ENCODE measurements around the gene ABLIM3. TPM values are rescaled to one million over a fixed set of nuclear protein-coding genes. Genes with fewer than 3 reads are reported as not detected.

The ABLIM3 gene
- total RNA-seq, 1 experiment from 2014 or later = not detected

DNA sequence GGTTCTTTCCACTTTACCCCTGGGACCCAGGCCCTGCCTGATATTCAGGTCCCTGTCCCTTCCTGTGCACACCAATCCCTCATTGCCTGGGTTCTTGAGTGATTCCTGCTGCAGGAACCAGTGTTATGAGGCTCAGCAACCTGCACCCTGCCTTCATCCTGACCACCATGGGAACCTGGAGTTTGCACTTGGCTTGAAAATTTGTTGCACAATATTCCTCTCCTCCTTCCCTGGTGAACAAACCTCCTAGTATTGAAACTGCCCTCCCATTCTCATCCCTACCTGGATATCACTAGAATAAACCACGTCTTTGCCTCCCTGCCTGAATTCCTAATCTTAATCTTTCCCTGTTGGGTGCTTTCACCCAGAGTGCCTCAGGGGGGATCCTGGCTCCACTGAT lies 78.3 kb downstream of the ABLIM3 start:
- Histone ChIP-seq H3K9me3 (ENCODE audit: low read length) (no peaks in the 10 kb centered on the region), H3K4me2 (ENCODE audit: low read depth, low read length, poor library complexity, severe bottlenecking) (no peak overlapping the region)

DNA sequence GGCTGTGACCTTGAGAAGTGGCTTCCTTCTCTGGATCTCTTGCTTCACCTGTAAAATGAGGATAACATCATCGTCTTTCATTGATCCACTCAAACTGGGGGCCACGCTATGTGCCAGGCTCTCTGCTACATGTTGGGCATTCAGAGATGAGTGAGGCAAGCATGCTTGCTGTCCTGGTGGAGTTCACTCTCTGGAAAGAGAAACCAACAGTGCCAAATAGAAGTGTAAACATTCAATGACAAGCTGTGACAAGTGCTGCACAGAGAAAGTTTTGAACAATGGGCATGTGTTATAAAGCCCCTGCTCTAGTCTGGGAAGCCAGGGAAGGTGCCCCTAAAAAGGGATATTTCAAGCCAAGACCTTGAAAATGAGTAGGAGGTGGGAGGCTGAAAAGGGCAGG lies 79.5 kb downstream of the ABLIM3 start:
- H3K4me1 ChIP-seq (ENCODE audit: low read length) = peaks cover 12% of the 10 kb centered on the region
- H3K79me2 ChIP-seq (ENCODE audit: low read length) = no peaks in the 10 kb centered on the region
- H3K9me3 ChIP-seq (ENCODE audit: low read length) = no peaks in the 10 kb centered on the region
- H3K27me3 ChIP-seq (ENCODE audit: low read length) = no peaks in the 10 kb centered on the region
- no peak overlapping the region for H3K4me3 ChIP-seq (ENCODE audit: low read length)
- no peak overlapping the region for H3K4me2 ChIP-seq (ENCODE audit: low read depth, low read length, poor library complexity, severe bottlenecking)
- no peak for DNase-seq
- no peak overlapping the region for H3K27ac ChIP-seq (ENCODE audit: low read length)
- H4K20me1 ChIP-seq (ENCODE audit: insufficient read depth, low read depth, low read length) = no peaks in the 10 kb centered on the region
- H3K9ac ChIP-seq (ENCODE audit: low read length) = no peak overlapping the region
- no peaks in the 10 kb centered on the region for H3K9me2 ChIP-seq (replicated peaks; ENCODE audit: insufficient read depth, low read length)
- H3K36me3 ChIP-seq (ENCODE audit: insufficient read depth, low read length) = no peaks in the 10 kb centered on the region
- no peak overlapping the region for H2AFZ ChIP-seq (ENCODE audit: low read length)

More for the DNA sequence above, 78.3 kb downstream of the ABLIM3 start:
- H2AFZ ChIP-seq (ENCODE audit: low read length) = no peak overlapping the region
- no peak for DNase-seq
- H3K27ac ChIP-seq (ENCODE audit: low read length) = no peak overlapping the region
- H3K27me3 ChIP-seq (ENCODE audit: low read length) = no peaks in the 10 kb centered on the region
- H3K9me2 ChIP-seq (replicated peaks; ENCODE audit: insufficient read depth, low read length) = no peaks in the 10 kb centered on the region
- H3K36me3 ChIP-seq (ENCODE audit: insufficient read depth, low read length) = no peaks in the 10 kb centered on the region
- peaks cover 18% of the 10 kb centered on the region for H3K4me1 ChIP-seq (ENCODE audit: low read length)
- H3K4me3 ChIP-seq (ENCODE audit: low read length) = no peak overlapping the region
- H3K79me2 ChIP-seq (ENCODE audit: low read length) = no peaks in the 10 kb centered on the region
- H3K9ac ChIP-seq (ENCODE audit: low read length) = no peak overlapping the region
- H4K20me1 ChIP-seq (ENCODE audit: insufficient read depth, low read depth, low read length) = no peaks in the 10 kb centered on the region

DNA sequence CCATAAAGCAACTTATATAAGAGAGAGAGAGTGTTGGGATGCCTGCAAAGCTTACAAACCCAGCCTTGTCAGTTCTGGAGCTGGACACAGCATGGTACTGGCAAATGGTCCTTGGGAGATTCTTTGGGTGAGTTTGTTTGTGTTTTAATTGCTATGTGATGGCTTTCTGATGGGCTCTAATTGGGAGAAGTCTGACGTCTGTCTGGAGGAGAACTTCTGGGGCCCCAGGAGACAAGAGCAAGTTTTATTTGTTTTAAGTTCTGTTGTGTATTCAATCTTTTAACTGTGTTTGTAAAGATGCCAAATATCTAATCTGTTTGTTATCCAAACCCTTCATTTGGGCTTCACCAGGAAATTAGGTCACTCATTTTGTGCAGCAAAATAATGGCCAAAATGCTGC lies 80.0 kb downstream of the ABLIM3 start:
- Histone ChIP-seq H3K27me3 (ENCODE audit: low read length) (no peaks in the 10 kb centered on the region), H3K27ac (ENCODE audit: low read length) (no peak overlapping the region), H2AFZ (ENCODE audit: low read length) (no peak overlapping the region), H3K4me2 (ENCODE audit: low read depth, low read length, poor library complexity, severe bottlenecking) (no peak overlapping the region), H3K4me1 (ENCODE audit: low read length) (peaks cover 8% of the 10 kb centered on the region), H3K9ac (ENCODE audit: low read length) (no peak overlapping the region), H3K9me3 (ENCODE audit: low read length) (no peaks in the 10 kb centered on the region), H4K20me1 (ENCODE audit: insufficient read depth, low read depth, low read length) (no peaks in the 10 kb centered on the region), H3K9me2 (replicated peaks; ENCODE audit: insufficient read depth, low read length) (no peaks in the 10 kb centered on the region), H3K79me2 (ENCODE audit: low read length) (no peaks in the 10 kb centered on the region), H3K36me3 (ENCODE audit: insufficient read depth, low read length) (no peaks in the 10 kb centered on the region), H3K4me3 (ENCODE audit: low read length) (no peak overlapping the region)
- no peak for DNase-seq

DNA sequence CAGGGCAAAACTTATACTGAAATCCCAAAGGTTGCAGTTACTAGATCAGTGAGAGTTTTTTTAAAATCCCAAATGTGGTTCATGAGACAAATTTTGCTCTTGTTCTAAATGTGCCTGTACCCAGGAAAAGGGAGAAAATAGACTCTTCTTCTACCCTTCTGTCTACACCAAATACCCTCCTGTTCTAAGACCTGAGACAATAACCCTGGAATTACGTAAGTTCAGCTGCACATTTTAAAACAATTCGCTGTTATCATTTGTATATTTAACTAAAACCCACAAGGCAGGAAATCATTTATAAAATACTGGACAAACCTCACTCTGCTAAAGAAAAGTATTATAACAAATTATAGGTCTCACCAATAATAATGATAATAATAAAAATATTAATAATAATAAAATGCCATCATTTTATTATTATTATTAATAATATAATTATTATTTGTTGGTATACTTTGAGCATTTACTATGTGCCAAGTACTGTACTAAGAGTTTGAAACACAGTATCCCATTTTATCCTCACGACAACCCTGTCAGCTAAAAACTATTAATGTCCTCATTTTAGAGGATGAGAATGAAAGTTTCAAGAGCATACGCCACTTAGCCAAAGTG lies 80.5 kb downstream of the ABLIM3 start:
- no peaks in the 10 kb centered on the region for H4K20me1 ChIP-seq (ENCODE audit: insufficient read depth, low read depth, low read length)
- DNase-seq = no peak
- H3K4me2 ChIP-seq (ENCODE audit: low read depth, low read length, poor library complexity, severe bottlenecking) = no peak overlapping the region
- H3K36me3 ChIP-seq (ENCODE audit: insufficient read depth, low read length) = no peaks in the 10 kb centered on the region
- no peak overlapping the region for H3K27ac ChIP-seq (ENCODE audit: low read length)
- no peaks in the 10 kb centered on the region for H3K9me3 ChIP-seq (ENCODE audit: low read length)
- H3K9ac ChIP-seq (ENCODE audit: low read length) = no peak overlapping the region
- no peaks in the 10 kb centered on the region for H3K27me3 ChIP-seq (ENCODE audit: low read length)
- H3K9me2 ChIP-seq (replicated peaks; ENCODE audit: insufficient read depth, low read length) = no peaks in the 10 kb centered on the region
- peaks cover 8% of the 10 kb centered on the region for H3K4me1 ChIP-seq (ENCODE audit: low read length)
- no peak overlapping the region for H2AFZ ChIP-seq (ENCODE audit: low read length)
- H3K79me2 ChIP-seq (ENCODE audit: low read length) = no peaks in the 10 kb centered on the region
- no peak overlapping the region for H3K4me3 ChIP-seq (ENCODE audit: low read length)

DNA sequence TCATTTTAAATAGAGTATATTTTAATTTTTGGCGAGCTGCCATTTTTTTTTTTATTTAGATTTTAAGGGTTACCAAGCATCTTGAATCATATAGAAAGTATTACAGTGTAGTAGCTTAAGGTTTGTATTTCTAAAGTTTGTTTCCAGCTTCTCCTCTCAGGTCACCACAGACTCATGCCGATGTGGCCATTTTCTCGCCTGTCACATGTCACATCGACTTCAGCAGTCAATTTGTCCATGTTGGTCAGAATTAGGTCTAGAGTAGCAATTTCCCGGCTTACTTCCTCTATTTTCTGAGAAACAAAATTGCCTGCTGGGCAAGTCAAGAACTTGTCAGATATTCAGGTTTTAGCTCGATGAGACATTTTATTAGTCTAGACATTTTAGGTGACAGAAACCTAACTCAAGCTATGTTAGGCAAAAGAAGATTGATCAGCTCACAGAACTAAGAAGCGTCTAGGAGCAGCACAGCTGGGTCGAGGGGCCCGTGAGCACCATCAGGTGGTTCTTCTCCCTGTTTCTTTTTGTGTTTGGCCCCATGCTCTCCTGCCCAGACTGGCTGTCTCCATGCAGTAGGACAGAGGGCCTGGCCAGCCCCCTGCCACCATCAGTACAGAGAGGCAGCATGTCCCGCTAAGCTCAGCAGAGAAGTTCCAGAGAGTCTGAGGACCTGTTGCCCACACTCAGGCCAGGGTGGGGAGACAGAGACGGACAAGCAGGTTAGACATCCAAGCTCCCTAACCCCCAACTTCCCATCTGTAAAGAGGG lies 82.0 kb downstream of the ABLIM3 start:
- H3K27me3 ChIP-seq (ENCODE audit: low read length) = no peaks in the 10 kb centered on the region
- H3K9me2 ChIP-seq (replicated peaks; ENCODE audit: insufficient read depth, low read length) = no peaks in the 10 kb centered on the region
- H2AFZ ChIP-seq (ENCODE audit: low read length) = no peak overlapping the region
- H3K36me3 ChIP-seq (ENCODE audit: insufficient read depth, low read length) = no peaks in the 10 kb centered on the region
- no peak overlapping the region for H3K4me3 ChIP-seq (ENCODE audit: low read length)
- no peak overlapping the region for H3K9ac ChIP-seq (ENCODE audit: low read length)
- H3K27ac ChIP-seq (ENCODE audit: low read length) = no peak overlapping the region
- no peaks in the 10 kb centered on the region for H3K79me2 ChIP-seq (ENCODE audit: low read length)
- H3K9me3 ChIP-seq (ENCODE audit: low read length) = no peaks in the 10 kb centered on the region
- peak; percentile 48 for DNase-seq
- H4K20me1 ChIP-seq (ENCODE audit: insufficient read depth, low read depth, low read length) = no peaks in the 10 kb centered on the region
- no peak overlapping the region for H3K4me2 ChIP-seq (ENCODE audit: low read depth, low read length, poor library complexity, severe bottlenecking)
- peaks cover 8% of the 10 kb centered on the region for H3K4me1 ChIP-seq (ENCODE audit: low read length)

DNA sequence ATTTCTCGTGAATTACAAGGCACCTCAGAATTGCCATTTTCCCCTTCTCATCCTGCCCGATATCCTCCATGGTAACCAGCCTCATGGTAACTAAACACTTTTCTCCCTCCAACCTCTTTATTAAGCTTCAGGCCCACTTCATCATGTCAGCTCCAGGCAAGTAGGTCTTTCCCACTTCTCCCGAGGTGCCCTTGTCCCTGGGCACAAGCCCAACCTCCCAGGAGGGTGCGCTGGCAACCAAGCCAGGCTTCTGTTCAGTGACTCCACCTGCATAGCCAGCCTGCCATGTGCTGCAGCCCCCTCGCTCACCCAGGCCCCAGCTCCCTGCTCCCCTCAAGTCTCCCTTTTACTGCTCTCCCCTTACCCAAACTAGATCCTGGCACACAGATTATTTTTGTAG lies 83.0 kb downstream of the ABLIM3 start:
- H3K27me3 ChIP-seq (ENCODE audit: low read length) = no peaks in the 10 kb centered on the region
- peaks cover 8% of the 10 kb centered on the region for H3K4me1 ChIP-seq (ENCODE audit: low read length)
- H3K27ac ChIP-seq (ENCODE audit: low read length) = no peak overlapping the region
- H3K4me2 ChIP-seq (ENCODE audit: low read depth, low read length, poor library complexity, severe bottlenecking) = no peak overlapping the region
- DNase-seq = no peak
- H3K9me2 ChIP-seq (replicated peaks; ENCODE audit: insufficient read depth, low read length) = no peaks in the 10 kb centered on the region
- H4K20me1 ChIP-seq (ENCODE audit: insufficient read depth, low read depth, low read length) = no peaks in the 10 kb centered on the region
- H3K4me3 ChIP-seq (ENCODE audit: low read length) = no peak overlapping the region
- no peaks in the 10 kb centered on the region for H3K36me3 ChIP-seq (ENCODE audit: insufficient read depth, low read length)
- no peak overlapping the region for H3K9ac ChIP-seq (ENCODE audit: low read length)
- H3K79me2 ChIP-seq (ENCODE audit: low read length) = no peaks in the 10 kb centered on the region
- no peak overlapping the region for H2AFZ ChIP-seq (ENCODE audit: low read length)
- H3K9me3 ChIP-seq (ENCODE audit: low read length) = no peaks in the 10 kb centered on the region

DNA sequence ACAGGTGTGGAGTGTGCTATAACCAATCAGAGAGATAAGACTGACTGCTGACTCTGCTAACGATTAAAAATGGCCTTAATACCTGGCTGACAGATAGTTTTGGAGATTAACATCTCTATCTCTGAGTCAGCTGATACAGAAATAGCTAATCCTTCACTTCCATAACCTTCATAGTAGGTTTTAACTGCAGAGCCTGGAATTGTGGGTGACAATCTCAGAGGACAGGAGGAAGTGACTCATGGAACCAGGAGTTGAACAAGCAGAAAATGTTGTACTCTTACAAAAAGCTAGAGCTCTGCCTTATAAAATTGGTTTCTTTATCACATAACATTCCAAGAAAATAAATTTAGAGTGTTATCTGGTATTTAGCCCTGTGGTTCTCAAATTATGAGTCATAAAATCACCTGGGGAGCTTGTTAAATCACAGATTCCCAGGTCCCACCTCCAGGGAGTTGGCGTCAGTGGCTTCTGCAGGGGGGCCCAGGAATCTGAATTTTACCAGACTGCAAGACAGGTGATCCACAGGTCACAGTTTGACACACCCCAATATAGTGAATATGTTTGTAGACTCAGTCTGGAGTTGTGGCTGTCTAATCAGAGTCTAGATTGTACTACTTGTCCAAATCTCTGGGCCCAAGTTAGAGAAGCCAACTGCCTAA lies 86.0 kb downstream of the ABLIM3 start:
- no peaks in the 10 kb centered on the region for H3K79me2 ChIP-seq (ENCODE audit: low read length)
- DNase-seq = no peak
- H4K20me1 ChIP-seq (ENCODE audit: insufficient read depth, low read depth, low read length) = no peaks in the 10 kb centered on the region
- no peaks in the 10 kb centered on the region for H3K9me3 ChIP-seq (ENCODE audit: low read length)
- no peak overlapping the region for H3K27ac ChIP-seq (ENCODE audit: low read length)
- no peak overlapping the region for H3K4me3 ChIP-seq (ENCODE audit: low read length)
- no peaks in the 10 kb centered on the region for H3K9me2 ChIP-seq (replicated peaks; ENCODE audit: insufficient read depth, low read length)
- no peaks in the 10 kb centered on the region for H3K27me3 ChIP-seq (ENCODE audit: low read length)
- H2AFZ ChIP-seq (ENCODE audit: low read length) = no peak overlapping the region
- H3K4me2 ChIP-seq (ENCODE audit: low read depth, low read length, poor library complexity, severe bottlenecking) = no peak overlapping the region
- H3K36me3 ChIP-seq (ENCODE audit: insufficient read depth, low read length) = no peaks in the 10 kb centered on the region
- no peak overlapping the region for H3K9ac ChIP-seq (ENCODE audit: low read length)
- peaks cover 8% of the 10 kb centered on the region for H3K4me1 ChIP-seq (ENCODE audit: low read length)

DNA sequence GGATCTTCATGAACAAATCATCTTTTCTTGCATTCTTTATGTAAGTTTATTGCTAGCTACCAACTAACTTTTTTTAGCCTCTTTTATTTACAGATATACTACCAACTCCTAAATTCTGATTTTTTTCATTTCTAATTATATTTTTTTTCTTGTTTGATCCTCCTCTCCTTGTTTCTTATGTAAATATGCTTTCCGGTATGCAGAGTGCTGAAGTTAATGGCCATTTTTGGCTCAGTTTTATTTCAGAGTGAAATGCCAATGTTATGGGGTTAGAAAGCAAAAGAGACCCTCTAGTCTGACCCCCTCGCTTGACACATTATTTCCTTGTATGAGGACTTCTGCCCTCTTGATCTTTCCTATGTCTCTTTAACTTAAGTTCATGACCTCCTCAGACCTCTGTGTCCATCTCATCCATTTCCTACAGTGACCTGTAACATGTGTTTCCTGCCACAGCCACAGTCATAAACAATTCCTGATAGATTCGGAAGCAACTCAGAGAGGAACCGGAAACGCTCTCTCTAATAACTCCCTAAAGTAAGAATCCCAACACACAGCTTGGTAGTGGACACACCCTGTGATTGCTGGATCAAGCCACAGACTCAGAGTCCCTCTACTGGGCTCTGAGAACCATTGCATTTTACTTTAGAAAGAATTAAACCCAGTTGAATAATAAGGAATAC lies 87.5 kb downstream of the ABLIM3 start:
- Histone ChIP-seq H3K27ac (ENCODE audit: low read length) (no peak overlapping the region), H3K4me1 (ENCODE audit: low read length) (no peaks in the 10 kb centered on the region), H3K36me3 (ENCODE audit: insufficient read depth, low read length) (no peaks in the 10 kb centered on the region), H3K4me3 (ENCODE audit: low read length) (no peak overlapping the region), H3K79me2 (ENCODE audit: low read length) (no peaks in the 10 kb centered on the region), H3K27me3 (ENCODE audit: low read length) (no peaks in the 10 kb centered on the region), H3K9me2 (replicated peaks; ENCODE audit: insufficient read depth, low read length) (no peaks in the 10 kb centered on the region), H3K9me3 (ENCODE audit: low read length) (no peaks in the 10 kb centered on the region), H3K9ac (ENCODE audit: low read length) (no peak overlapping the region), H3K4me2 (ENCODE audit: low read depth, low read length, poor library complexity, severe bottlenecking) (no peak overlapping the region), H2AFZ (ENCODE audit: low read length) (no peak overlapping the region), H4K20me1 (ENCODE audit: insufficient read depth, low read depth, low read length) (no peaks in the 10 kb centered on the region)
- DNase-seq = peak; percentile 49
